Activated CD8-positive, alpha-beta T cell treated with anti-CD3 and anti-CD28 coated beads for 36 hours (primary cell): ENCODE data around the gene SIRT2. TPM values are rescaled to one million over a fixed set of nuclear protein-coding genes. Genes with fewer than 3 reads are reported as not detected.
A peak's percentile ranks its signal among the peaks of the same experiment; 100 is the strongest.

Experiments used
- ATAC-seq: fragments of 200-7000 bp; cut with Tn5 transposase; one replicate; pipeline ENCODE4 v1.10.0; 2021; ENCODE audit warnings: mild to moderate bottlenecking, moderate library complexity
- CTCF ChIA-PET: fragments of 350-600 bp; sonication (Branson Sonifier 250); formaldehyde crosslinking; loops from one replicate; lab custom pipeline; 2021; ENCODE audit warnings: antibody characterized with exemption; lab: Charles Lee
- POLR2A ChIA-PET: fragments of 350-600 bp; sonication (Branson Sonifier 250); formaldehyde crosslinking; loops from one replicate; lab custom pipeline; 2021; ENCODE audit warnings: antibody characterized with exemption; lab: Charles Lee
- DNase-seq: peaks from one replicate; pipeline ENCODE4 v3.0.0-alpha.2; 2020
- H3K27ac Mint-ChIP-seq: one replicate; pipeline ENCODE4 v1.8.0; 2021; ENCODE audit warnings: mild to moderate bottlenecking, mixed read lengths
- H3K27me3 Mint-ChIP-seq: one replicate; pipeline ENCODE4 v1.8.0; 2021; ENCODE audit warnings: mixed read lengths
- H3K36me3 Mint-ChIP-seq: one replicate; pipeline ENCODE4 v1.8.0; 2021; ENCODE audit warnings: low read depth, mixed read lengths
- H3K4me1 Mint-ChIP-seq: one replicate; pipeline ENCODE4 v1.8.0; 2021; ENCODE audit warnings: low read depth, mixed read lengths
- H3K4me3 Mint-ChIP-seq: one replicate; pipeline ENCODE4 v1.8.0; 2021; ENCODE audit warnings: mild to moderate bottlenecking, moderate library complexity, mixed read lengths
- H3K9me3 Mint-ChIP-seq: one replicate; pipeline ENCODE4 v1.8.0; 2021; ENCODE audit warnings: mixed read lengths
- CTCF ChIP-seq: fragments of 200-600 bp; IDR thresholded peaks from one replicate; pipeline ENCODE4 v1.8.0; 2022; ENCODE audit warnings: antibody characterized with exemption, mild to moderate bottlenecking
- intact Hi-C: fragments of 100-400 bp; cut with micrococcal nuclease; formaldehyde crosslinking; loops from one replicate; pipeline ENCODE4 v1.10.0; 2022
- total RNA-seq, 2 experiments: library from RNA; stranded (reverse); gene quantifications; one replicate each; pipeline ENCODE4 v1.2.3, GENCODE V29; 2021

Gene SIRT2
- total RNA-seq, 2 experiments from 2014 or later = 20.0 to 21.5 TPM

GRCh38 chr19:38917516-38917915, 18.1 kb upstream of the SIRT2 start:
- ChIA-PET CTCF (interaction anchor here (3.7 kb wide), 1 partner anchor 13 kb away, joined by 15 read pairs; the partner anchor contains the start of genes MRPS12 and SARS2), POLR2A (interaction anchor here (1.2 kb wide), 1 partner anchor 86 kb away, joined by 3 read pairs; the partner anchor contains the start of gene ECH1)
- ATAC-seq (no peak), DNase-seq (no peak)
- Mint-ChIP-seq H3K4me3 (no peak overlapping the region), H3K27me3 (no peaks in the 10 kb centered on the region), H3K36me3 (peaks cover 13% of the 10 kb centered on the region), H3K4me1 (peaks cover 11% of the 10 kb centered on the region), H3K9me3 (no peaks in the 10 kb centered on the region), H3K27ac (no peak overlapping the region)
- intact Hi-C loops = no loop called here
- no peak for TF ChIP-seq CTCF

- H3K36me3 Mint-ChIP-seq = peaks cover 2% of the 10 kb centered on the region
- peaks cover 13% of the 10 kb centered on the region for H3K4me1 Mint-ChIP-seq
- H3K27ac Mint-ChIP-seq = no peak overlapping the region
- no peaks in the 10 kb centered on the region for H3K9me3 Mint-ChIP-seq
- no peak for ATAC-seq
- no peaks in the 10 kb centered on the region for H3K27me3 Mint-ChIP-seq
- TF ChIP-seq CTCF = no peak
- no peak for DNase-seq
- H3K4me3 Mint-ChIP-seq = no peak overlapping the region
- POLR2A ChIA-PET = no interaction called here
- CTCF ChIA-PET = interaction anchor here (1.0 kb wide), 1 partner anchor 28 kb away, joined by 3 read pairs; no protein-coding TSS in a partner anchor
- intact Hi-C loops = no loop called here
These were observed 16.2 kb upstream of the SIRT2 start for GRCh38 chr19:38915329-38916321.

GRCh38 chr19:38913958-38914357, 14.5 kb upstream of the SIRT2 start:
- Mint-ChIP-seq H3K36me3 (peaks cover 4% of the 10 kb centered on the region), H3K4me3 (no peak overlapping the region), H3K27ac (no peak overlapping the region), H3K4me1 (peaks cover 16% of the 10 kb centered on the region), H3K27me3 (no peaks in the 10 kb centered on the region), H3K9me3 (no peaks in the 10 kb centered on the region)
- POLR2A ChIA-PET = interaction anchor here (0.6 kb wide), 1 partner anchor 50 kb away, joined by 4 read pairs; no protein-coding TSS in a partner anchor
- no peak for DNase-seq
- no peak for TF ChIP-seq CTCF
- no peak for ATAC-seq
- intact Hi-C loops = no loop called here
- CTCF ChIA-PET = interaction anchor here (1.3 kb wide), 1 partner anchor 16 kb away, joined by 6 read pairs; the partner anchor contains the start of genes MRPS12 and SARS2

- H3K4me1 Mint-ChIP-seq = peaks cover 22% of the 10 kb centered on the region
- ATAC-seq = peak; percentile 59
These were observed 13.4 kb upstream of the SIRT2 start for GRCh38 chr19:38912600-38913514.

More at GRCh38 chr19:38912600-38913514, 13.4 kb upstream of the SIRT2 start:
- peak; percentile 45 for DNase-seq
- intact Hi-C loops = no loop called here
- H3K4me3 Mint-ChIP-seq = no peak overlapping the region
- no peak overlapping the region for H3K27ac Mint-ChIP-seq
- H3K9me3 Mint-ChIP-seq = no peaks in the 10 kb centered on the region
- H3K27me3 Mint-ChIP-seq = no peaks in the 10 kb centered on the region
- ChIA-PET POLR2A (interaction anchor here (0.8 to 1.5 kb wide), 2 partner anchors 12 kb away, joined by 5 to 6 read pairs; partner anchors contain the start of gene NFKBIB), CTCF (interaction anchor here (1.3 kb wide), 1 partner anchor 17 kb away, joined by 6 read pairs; the partner anchor contains the start of genes MRPS12 and SARS2)
- TF ChIP-seq CTCF = no peak
- peaks cover 11% of the 10 kb centered on the region for H3K36me3 Mint-ChIP-seq
